ENCODE data around the gene NDUFS1.

NDUFS1 gene

GRCh38 chr2:206198677-206199076 is 39.4 kb upstream of the NDUFS1 start:
- TF ChIP-seq ZNF565 (CRISPR knock-in tag; conservative IDR thresholded peaks at IDR 0.05; ENCODE audit: low read depth) (no peak), POU6F1 (CRISPR knock-in tag; IDR thresholded peaks at IDR 0.05; ENCODE audit: borderline replicate concordance, low read depth) (no peak), TCF4 (CRISPR knock-in tag; IDR thresholded peaks at IDR 0.05; ENCODE audit: borderline replicate concordance) (no peak), ESRRG (CRISPR knock-in tag; IDR thresholded peaks at IDR 0.05) (no peak), SNAI2 (CRISPR knock-in tag; IDR thresholded peaks at IDR 0.05) (no peak)
- ATAC-seq, result no peak

GRCh38 chr2:206193671-206194357 is 34.6 kb upstream of the NDUFS1 start:
- TF ChIP-seq BACH2 (CRISPR knock-in tag; IDR thresholded peaks at IDR 0.05; ENCODE audit: borderline replicate concordance) (no peak), TOX (CRISPR knock-in tag; IDR thresholded peaks at IDR 0.05; ENCODE audit: borderline replicate concordance) (no peak), ZC3H10 (CRISPR knock-in tag; IDR thresholded peaks at IDR 0.05) (no peak), ARNTL (CRISPR knock-in tag; IDR thresholded peaks at IDR 0.05; ENCODE audit: borderline replicate concordance, low read depth) (no peak), SNAI2 (CRISPR knock-in tag; IDR thresholded peaks at IDR 0.05) (no peak)
- TF ChIP-seq, protein P1, sequence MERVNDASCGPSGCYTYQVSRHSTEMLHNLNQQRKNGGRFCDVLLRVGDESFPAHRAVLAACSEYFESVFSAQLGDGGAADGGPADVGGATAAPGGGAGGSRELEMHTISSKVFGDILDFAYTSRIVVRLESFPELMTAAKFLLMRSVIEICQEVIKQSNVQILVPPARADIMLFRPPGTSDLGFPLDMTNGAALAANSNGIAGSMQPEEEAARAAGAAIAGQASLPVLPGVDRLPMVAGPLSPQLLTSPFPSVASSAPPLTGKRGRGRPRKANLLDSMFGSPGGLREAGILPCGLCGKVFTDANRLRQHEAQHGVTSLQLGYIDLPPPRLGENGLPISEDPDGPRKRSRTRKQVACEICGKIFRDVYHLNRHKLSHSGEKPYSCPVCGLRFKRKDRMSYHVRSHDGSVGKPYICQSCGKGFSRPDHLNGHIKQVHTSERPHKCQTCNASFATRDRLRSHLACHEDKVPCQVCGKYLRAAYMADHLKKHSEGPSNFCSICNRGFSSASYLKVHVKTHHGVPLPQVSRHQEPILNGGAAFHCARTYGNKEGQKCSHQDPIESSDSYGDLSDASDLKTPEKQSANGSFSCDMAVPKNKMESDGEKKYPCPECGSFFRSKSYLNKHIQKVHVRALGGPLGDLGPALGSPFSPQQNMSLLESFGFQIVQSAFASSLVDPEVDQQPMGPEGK (CRISPR knock-in tag; IDR thresholded peaks at IDR 0.05; ENCODE audit: borderline replicate concordance), result no peak
- ATAC-seq, result no peak

- no peak for TF ChIP-seq ZNF565 (CRISPR knock-in tag; conservative IDR thresholded peaks at IDR 0.05; ENCODE audit: low read depth)
- TF ChIP-seq CREB5 (CRISPR knock-in tag; IDR thresholded peaks at IDR 0.05; ENCODE audit: low read depth), result no peak
- no peak for TF ChIP-seq RARB (CRISPR knock-in tag; IDR thresholded peaks at IDR 0.05)
- TF ChIP-seq ZFP3 (CRISPR knock-in tag; IDR thresholded peaks at IDR 0.05), result no peak
- no peak for TF ChIP-seq ZFP30 (CRISPR knock-in tag; IDR thresholded peaks at IDR 0.05)
- TF ChIP-seq SNAI2 (CRISPR knock-in tag; IDR thresholded peaks at IDR 0.05), result no peak
- TF ChIP-seq PPARA (CRISPR knock-in tag; IDR thresholded peaks at IDR 0.05; ENCODE audit: borderline replicate concordance), result no peak
- TF ChIP-seq GLIS3 (CRISPR knock-in tag; IDR thresholded peaks at IDR 0.05), result no peak
- no peak for TF ChIP-seq OSR1 (CRISPR knock-in tag; IDR thresholded peaks at IDR 0.05)
- TF ChIP-seq BACH2 (CRISPR knock-in tag; IDR thresholded peaks at IDR 0.05; ENCODE audit: borderline replicate concordance), result no peak
- no peak for TF ChIP-seq ISL1 (CRISPR knock-in tag; IDR thresholded peaks at IDR 0.05)
- TF ChIP-seq ZNF70 (CRISPR knock-in tag; IDR thresholded peaks at IDR 0.05), result no peak
- TF ChIP-seq TSHZ2 (CRISPR knock-in tag; IDR thresholded peaks at IDR 0.05), result no peak
- no peak for TF ChIP-seq ZC3H10 (CRISPR knock-in tag; IDR thresholded peaks at IDR 0.05)
- TF ChIP-seq TOX (CRISPR knock-in tag; IDR thresholded peaks at IDR 0.05; ENCODE audit: borderline replicate concordance), result no peak
- no peak for TF ChIP-seq CSDC2 (CRISPR knock-in tag; IDR thresholded peaks at IDR 0.05)
- TF ChIP-seq TCF4 (CRISPR knock-in tag; IDR thresholded peaks at IDR 0.05; ENCODE audit: borderline replicate concordance), result no peak
- TF ChIP-seq POU6F1 (CRISPR knock-in tag; IDR thresholded peaks at IDR 0.05; ENCODE audit: borderline replicate concordance, low read depth), result no peak
- no peak for ATAC-seq
These were observed 32.9 kb upstream of the NDUFS1 start for GRCh38 chr2:206192157-206192556.
